Measurements from ENCODE around the gene CACNB4. TPM values are rescaled to one million over a fixed set of nuclear protein-coding genes. Genes with fewer than 3 reads are reported as not detected.

Gene CACNB4
- total and polyA plus RNA-seq, 10 of the 15 experiments (the other 5 are each of a cell fraction or from before 2014, with no cell fraction given): 2.0 to 21.6 (median 9.3) TPM

GRCh38 chr2:151933266-151933804 lies 165.5 kb downstream of the CACNB4 start:
- ChIA-PET RAD21 (ENCODE audit: unreplicated experiment) (no interaction called here), POLR2A (no interaction called here), CTCF (no interaction called here), SMC1A (ENCODE audit: uncharacterized antibody, unreplicated experiment) (interaction anchor here (1.3 kb wide), 1 partner anchor 12 kb away, joined by 3 read pairs; no protein-coding TSS in a partner anchor)
- no peaks in the 10 kb centered on the region for H3K4me1 ChIP-seq (ENCODE audit: control insufficient read depth, insufficient read depth, low read length)
- no peak overlapping the region for H3K4me2 ChIP-seq (ENCODE audit: control insufficient read depth, insufficient read depth)
- H4K20me1 ChIP-seq (ENCODE audit: control insufficient read depth, insufficient read depth): no peaks in the 10 kb centered on the region
- intact Hi-C loops (cut with micrococcal nuclease; ENCODE audit: unreplicated experiment): no loop called here
- H3K4me3 ChIP-seq: no peak overlapping the region
- H3K79me2 ChIP-seq (ENCODE audit: control insufficient read depth, insufficient read depth, low read length): no peaks in the 10 kb centered on the region
- ATAC-seq (no peak), FAIRE-seq (no peak), DNase-seq (ENCODE audit: low read depth, low spot score) (no peak)
- H3K27me3 ChIP-seq (replicated peaks in 1 of 2; ENCODE audit: control insufficient read depth in 2 of 2, insufficient read depth in 2 of 2, low read length in 1 of 2): no peaks in the 10 kb centered on the region; a peak in 1 of 4 replicates
- in situ Hi-C loops (cut with MboI): no loop called here
- H3K36me3 ChIP-seq (ENCODE audit: control insufficient read depth in 2 of 2, insufficient read depth in 2 of 2, low read length in 1 of 2): no peaks in the 10 kb centered on the region
- no peak for TF ChIP-seq PAX8 (IDR thresholded peaks at IDR 0.05)
- TF ChIP-seq BMI1 (IDR thresholded peaks at IDR 0.05; ENCODE audit: borderline replicate concordance): no peak
- no peak for TF ChIP-seq MTA3 (IDR thresholded peaks at IDR 0.05; ENCODE audit: borderline replicate concordance, low read length)
- no peak for TF ChIP-seq HDAC2 (IDR thresholded peaks at IDR 0.05)
- no peak for TF ChIP-seq NR2C2 (IDR thresholded peaks at IDR 0.05; ENCODE audit: borderline replicate concordance, control insufficient read depth, insufficient read length, low read depth)
- no peak for TF ChIP-seq SMAD1 (IDR thresholded peaks at IDR 0.05; ENCODE audit: low read depth, partially characterized antibody)
- TF ChIP-seq BHLHE40 (IDR thresholded peaks at IDR 0.05; ENCODE audit: borderline replicate concordance in 1 of 2, low read depth in 2 of 2, low read length in 1 of 2): no peak
- TF ChIP-seq TCF7 (IDR thresholded peaks at IDR 0.05; ENCODE audit: borderline replicate concordance): no peak
- no peak for TF ChIP-seq MYB (IDR thresholded peaks at IDR 0.05; ENCODE audit: borderline replicate concordance, low read depth, low read length)
- TF ChIP-seq, protein P1, sequence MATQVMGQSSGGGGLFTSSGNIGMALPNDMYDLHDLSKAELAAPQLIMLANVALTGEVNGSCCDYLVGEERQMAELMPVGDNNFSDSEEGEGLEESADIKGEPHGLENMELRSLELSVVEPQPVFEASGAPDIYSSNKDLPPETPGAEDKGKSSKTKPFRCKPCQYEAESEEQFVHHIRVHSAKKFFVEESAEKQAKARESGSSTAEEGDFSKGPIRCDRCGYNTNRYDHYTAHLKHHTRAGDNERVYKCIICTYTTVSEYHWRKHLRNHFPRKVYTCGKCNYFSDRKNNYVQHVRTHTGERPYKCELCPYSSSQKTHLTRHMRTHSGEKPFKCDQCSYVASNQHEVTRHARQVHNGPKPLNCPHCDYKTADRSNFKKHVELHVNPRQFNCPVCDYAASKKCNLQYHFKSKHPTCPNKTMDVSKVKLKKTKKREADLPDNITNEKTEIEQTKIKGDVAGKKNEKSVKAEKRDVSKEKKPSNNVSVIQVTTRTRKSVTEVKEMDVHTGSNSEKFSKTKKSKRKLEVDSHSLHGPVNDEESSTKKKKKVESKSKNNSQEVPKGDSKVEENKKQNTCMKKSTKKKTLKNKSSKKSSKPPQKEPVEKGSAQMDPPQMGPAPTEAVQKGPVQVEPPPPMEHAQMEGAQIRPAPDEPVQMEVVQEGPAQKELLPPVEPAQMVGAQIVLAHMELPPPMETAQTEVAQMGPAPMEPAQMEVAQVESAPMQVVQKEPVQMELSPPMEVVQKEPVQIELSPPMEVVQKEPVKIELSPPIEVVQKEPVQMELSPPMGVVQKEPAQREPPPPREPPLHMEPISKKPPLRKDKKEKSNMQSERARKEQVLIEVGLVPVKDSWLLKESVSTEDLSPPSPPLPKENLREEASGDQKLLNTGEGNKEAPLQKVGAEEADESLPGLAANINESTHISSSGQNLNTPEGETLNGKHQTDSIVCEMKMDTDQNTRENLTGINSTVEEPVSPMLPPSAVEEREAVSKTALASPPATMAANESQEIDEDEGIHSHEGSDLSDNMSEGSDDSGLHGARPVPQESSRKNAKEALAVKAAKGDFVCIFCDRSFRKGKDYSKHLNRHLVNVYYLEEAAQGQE (IDR thresholded peaks at IDR 0.05; ENCODE audit: low read depth, low read length): no peak
- TF ChIP-seq SMARCA5 (IDR thresholded peaks at IDR 0.05): no peak
- TF ChIP-seq ZNF384 (IDR thresholded peaks at IDR 0.05; ENCODE audit: borderline replicate concordance, low read depth, low read length): no peak
- TF ChIP-seq NKRF (conservative IDR thresholded peaks at IDR 0.05): no peak
- no peak for TF ChIP-seq SMC3 (IDR thresholded peaks at IDR 0.05; ENCODE audit: borderline replicate concordance, low read length)
- TF ChIP-seq ZSCAN29 (IDR thresholded peaks at IDR 0.05): no peak
- no peak for TF ChIP-seq FOS (IDR thresholded peaks at IDR 0.05; ENCODE audit: borderline replicate concordance, extremely low read depth, insufficient read length)
- no TSS peak for BruUV-seq (replicated peaks)
- H3K27ac ChIP-seq (ENCODE audit: control insufficient read depth, insufficient read depth): no peak overlapping the region
- H3K9ac ChIP-seq (ENCODE audit: control insufficient read depth, insufficient read depth, low read length): no peak overlapping the region
- no peak overlapping the region for H2AFZ ChIP-seq (ENCODE audit: control insufficient read depth, low read depth, low read length)
- no peaks in the 10 kb centered on the region for H3K9me3 ChIP-seq (replicated peaks; ENCODE audit: control insufficient read depth, insufficient read depth, low read length)
